GM21723 (cell line): ENCODE data around the gene PSMD12.
"Not testable (repeated sequence)": the region's sequence is repeated elsewhere in the genome, so short reads cannot be mapped to it uniquely, and the experiment has no call there.

ENCODE experiments used
- ATAC-seq: cut with Tn5 transposase; IDR thresholded peaks from one replicate; pipeline ENCODE4 v1.9.1; 2021; ENCODE audit warnings: mild to moderate bottlenecking, moderate library complexity; ENCODE audit not compliant: unreplicated experiment

The PSMD12 gene

GRCh38 chr17:67359960-67360791 lies 6.2 kb downstream of the PSMD12 start:
- ATAC-seq = no peak

DNA sequence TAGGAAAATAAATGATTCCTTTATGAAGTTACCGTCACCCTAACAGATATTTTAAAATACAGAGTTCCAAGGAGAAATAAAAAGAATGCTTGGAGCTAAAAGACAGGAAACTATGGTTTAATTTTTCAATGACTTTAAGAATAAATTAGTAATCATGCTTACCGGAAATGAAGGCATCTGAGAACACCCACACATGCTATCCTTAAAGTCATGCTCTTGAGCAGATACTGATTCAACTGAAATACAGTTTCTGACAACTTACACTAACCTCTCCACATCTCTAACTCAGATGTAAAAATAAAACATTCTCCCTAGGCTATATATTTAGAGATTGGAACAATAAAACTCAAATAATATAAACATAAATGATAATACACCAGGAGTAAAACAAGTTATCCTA lies 7.8 kb downstream of the PSMD12 start:
- ATAC-seq = no peak

DNA sequence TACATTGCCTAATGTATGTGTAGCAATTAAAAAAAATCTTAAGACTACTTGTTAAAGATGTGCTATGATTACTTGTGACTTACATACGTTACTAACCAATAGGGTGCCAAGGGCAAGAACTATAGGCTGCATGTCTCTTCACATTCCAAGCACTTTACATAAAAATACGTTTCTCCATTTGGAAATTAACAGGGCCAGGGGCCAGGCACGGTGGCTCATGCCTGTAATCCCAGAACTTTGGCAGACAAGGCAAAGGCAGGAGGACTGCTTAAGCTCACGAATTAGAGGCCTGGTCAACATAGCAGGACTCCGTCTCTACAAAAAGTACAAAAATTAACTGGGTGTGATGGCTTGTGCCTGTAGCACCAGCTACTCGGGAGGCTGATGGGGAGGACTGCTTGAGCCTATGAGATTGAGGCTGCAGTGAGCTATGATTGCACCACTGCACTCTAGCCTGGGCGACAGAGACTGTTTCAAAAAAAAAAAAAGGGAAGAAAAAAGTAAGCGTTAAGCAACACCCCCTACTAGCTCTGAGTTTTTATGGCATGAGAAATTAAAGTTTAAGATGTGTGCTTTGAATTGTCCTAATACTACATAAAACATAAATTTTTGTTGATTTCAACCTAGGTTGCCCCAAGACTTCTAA lies 12.3 kb downstream of the PSMD12 start:
- ATAC-seq = no peak

- no peak for ATAC-seq
Observed at GRCh38 chr17:67353161-67353560, 13.2 kb downstream of the PSMD12 start.

- ATAC-seq = no peak
Observed at GRCh38 chr17:67349420-67349819, 17.0 kb downstream of the PSMD12 start.

DNA sequence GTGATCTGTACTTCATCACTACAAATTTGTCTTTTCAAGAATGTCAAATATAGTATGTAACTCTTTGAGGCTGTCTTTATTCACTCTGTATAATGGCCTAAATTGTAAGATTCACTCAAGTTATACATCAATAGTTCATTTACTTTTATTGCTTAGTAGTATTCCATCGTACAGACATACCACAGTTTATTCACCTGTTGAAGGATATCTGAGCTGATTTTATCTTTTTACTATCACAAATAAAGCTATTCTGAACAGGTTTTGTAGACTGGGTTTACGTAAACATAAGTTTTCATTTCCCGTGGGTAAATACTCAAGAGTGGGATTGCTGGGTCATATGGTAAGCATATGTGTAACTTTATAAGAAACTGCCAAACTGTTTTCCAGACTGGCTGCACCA lies 18.6 kb downstream of the PSMD12 start:
- ATAC-seq = no peak

DNA sequence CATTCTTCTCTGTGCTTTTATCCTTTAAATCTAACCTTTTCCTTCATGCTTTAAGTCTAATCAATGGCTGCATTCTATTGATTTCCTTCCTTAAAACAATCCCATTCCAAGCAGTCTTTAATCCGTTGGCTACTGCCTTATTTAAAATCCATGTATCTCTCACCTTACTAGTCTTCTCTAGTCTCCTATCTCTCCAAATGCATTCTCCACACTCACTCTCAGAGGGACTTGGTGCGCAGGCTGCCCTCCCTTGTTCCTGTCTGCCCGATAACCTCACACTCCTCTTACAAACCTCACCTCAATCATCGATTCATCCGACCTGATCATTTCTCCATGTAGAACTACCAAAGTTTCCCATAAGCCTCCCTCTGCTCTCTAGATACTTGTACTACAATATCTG lies 23.1 kb downstream of the PSMD12 start:
- ATAC-seq = no peak

DNA sequence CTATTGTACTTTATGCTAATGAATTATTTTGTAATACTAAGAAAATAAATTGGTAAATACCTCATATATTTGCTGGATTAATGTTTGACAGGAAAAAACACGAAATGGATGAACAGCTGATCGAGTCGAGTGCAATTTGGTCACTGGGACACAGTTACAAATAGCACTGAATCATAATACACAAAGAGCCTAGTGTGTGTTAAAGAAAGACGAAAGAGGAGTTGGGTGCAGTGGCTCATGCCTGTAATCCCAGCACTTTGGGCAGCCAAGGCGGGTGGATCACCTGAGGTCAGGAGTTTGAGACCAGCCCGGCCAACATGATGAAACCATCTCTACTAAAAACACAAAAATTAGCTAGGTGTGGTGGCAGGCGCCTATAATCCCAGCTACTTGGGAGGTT lies 28.0 kb downstream of the PSMD12 start:
- ATAC-seq = not testable (repeated sequence)

GRCh38 chr17:67336859-67337258 lies 29.5 kb downstream of the PSMD12 start:
- ATAC-seq = no peak

DNA sequence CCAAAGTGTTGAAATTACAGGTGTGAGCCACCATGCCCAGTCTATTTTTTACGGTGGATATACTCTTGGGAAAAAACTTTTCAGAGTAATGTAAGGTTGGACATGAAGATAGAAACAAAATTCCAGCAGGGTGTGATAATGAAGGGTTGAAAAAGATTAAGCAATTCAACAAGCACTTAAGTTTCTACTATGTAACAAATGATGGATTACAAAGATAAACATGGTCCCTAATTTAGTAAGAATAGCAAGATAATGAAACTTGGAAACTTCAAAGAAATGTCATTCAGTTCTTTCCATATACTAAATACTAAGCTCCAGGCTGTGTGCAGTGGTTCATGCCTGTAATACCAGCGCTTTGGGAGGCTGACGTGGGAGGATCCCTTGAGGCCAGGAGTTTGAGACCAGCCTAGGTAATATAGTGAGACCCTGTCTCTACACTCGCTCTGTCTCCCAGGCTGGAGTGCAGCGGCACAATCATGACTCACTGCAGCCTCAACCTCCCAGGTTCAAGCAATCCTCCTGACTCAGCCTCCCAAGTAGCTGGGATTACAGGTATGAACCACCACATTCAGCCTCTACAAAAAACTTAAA lies 31.0 kb downstream of the PSMD12 start:
- no peak for ATAC-seq

DNA sequence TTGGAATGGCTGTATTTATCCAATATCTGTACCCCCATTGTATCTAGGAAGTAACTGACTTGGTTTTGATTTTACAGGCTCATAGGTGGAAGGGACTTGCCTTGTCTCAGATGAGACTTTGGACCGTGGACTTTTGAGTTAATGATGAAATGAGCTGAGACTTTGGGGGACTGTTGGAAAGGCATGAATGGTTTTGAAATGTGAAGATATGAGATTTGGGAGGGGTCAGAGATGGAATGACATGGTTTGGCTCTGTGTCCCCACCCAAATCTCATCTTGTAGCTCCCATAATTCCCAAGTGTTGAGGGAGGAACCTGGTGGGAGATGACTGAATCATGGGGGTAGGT lies 34.2 kb downstream of the PSMD12 start:
- not testable (repeated sequence) for ATAC-seq

- not testable (repeated sequence) for ATAC-seq
Observed at GRCh38 chr17:67331381-67332161, 34.8 kb downstream of the PSMD12 start.

DNA sequence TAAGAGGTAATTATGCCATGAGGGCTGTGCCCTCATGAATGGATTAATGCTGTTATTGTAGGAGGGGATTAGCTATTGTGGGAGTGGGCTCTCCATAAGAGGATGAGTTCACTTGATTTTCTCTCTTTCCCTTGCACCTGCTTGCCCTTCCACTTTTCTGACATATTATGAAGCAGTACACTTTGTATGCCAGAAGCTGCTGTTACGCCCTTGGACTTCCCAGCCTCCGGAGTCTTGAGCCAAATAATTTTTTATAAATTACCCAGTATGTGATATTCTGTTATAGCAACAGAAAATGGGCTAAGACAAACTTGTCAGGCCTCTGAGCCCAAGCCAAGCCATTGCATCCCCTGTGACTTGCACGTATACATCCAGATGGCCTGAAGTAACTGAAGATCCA lies 38.4 kb downstream of the PSMD12 start:
- no peak for ATAC-seq

DNA sequence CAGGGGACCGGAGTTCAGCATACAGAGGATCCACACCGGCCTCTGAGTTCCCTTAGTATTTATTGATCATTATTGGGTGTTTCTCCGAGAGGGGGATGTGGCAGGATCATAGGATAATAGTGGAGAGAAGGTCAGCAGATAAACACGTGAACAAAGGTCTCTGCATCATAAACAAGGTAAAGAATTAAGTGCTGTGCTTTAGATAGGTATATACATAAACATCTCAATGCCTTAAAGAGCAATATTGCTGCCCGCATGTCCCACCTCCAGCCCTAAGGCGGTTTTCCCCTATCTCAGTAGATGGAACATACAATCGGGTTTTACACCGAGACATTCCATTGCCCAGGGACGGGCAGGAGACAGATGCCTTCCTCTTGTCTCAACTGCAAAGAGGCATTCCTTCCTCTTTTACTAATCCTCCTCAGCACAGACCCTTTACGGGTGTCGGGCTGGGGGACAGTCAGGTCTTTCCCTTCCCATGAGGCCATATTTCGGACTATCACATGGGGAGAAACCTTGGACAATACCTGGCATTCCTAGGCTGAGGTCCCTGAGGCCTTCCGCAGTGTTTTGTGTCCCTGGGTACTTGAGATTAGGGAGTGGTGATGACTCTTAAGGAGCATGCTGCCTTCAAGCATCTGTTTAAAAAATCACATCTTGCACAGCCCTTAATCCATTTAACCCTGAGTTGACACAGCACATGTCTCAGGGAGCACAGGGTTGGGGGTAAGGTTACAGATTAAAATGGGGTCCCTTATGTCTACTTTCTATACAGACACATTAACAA lies 39.2 kb downstream of the PSMD12 start:
- ATAC-seq = not testable (repeated sequence)

DNA sequence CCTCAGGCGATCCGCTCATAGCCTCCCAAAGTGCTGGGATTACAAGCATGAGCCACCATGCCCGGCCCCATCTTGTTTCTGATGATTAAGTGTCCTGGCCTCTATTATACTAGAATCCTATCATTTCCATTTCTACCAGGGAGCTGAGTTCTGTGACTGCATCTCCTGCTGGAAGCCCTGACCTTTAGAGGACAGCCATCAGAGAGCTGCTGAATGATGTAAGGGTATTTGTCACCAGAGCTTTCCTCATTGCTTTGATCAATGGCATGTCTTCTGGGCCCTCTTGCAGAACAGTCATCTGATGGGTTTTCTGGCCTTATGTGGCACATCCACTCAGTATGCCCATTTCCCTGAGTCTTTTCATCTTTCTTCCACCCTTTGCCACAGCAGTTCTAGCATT lies 39.9 kb downstream of the PSMD12 start:
- ATAC-seq = no peak

DNA sequence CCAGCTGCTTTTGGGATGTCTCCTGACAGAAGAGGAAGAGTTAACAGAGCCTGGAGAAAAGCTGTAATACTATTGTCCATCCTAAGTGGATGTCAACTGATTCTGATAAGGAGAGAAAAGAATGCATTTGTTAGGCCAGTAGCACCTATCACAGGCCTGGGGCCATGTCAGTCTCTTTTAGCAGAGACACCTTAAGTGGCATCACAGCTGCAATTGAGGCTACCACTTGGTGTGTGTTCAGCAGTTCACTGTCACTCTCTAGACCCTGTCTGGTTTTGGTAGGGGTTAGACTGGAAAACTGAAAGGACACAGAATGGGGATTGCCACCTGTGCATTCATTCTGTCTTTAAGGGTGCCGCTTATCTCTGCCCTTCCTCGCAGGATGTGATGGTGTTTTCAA lies 42.0 kb downstream of the PSMD12 start:
- ATAC-seq = no peak

DNA sequence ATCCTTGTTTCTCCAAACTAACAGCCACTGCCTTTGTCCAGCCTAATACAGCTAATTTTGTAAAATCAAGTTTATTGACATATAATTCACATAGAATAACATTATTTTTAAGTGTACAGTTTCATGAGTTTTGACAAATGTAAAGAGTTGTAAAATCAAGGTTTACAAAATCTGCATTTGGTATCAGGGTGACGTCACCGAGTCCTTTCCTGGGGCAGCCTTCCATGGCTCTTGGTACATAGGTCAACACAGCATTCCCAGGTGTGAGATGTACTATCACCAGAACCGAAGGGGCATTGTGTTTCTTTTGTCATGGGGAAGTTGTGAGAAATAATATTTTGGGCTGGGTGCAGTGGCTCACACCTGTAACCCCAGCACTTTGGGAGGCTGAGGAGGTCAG lies 42.9 kb downstream of the PSMD12 start:
- no peak for ATAC-seq

DNA sequence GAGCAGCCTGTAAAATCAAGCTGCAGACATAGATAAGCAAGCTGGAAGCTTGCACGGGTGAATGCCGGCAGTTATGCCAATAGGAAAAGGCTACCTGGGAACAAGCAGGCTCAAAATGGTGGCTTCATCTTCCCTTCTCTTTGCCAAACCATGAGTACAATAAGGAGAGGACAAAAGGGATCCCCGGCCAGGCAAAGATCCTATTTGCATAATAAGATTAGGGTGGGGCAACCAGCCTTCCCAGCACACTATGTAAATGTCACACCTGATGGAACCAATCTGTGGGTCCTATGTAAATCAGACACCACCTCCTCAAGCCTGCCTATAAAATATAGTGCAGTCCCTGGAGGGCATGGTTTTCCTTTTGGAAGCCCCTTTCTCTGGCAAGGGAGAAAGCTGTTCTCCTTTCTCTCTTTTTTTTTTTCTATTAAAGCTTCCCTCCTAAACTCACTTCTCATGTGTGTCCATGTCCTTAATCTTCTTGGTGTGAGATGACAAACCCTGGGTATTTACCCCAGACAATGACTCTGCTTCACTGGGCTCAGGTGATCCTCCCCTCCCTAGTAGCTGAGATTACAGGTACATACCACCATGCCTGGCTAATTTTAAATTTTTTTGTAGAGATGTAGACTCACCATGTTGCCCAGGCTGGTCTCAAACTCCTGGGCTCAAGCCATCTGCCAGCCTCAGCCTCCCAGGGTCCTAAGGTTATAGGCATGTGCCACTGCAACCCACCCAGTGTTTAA lies 44.2 kb downstream of the PSMD12 start:
- no peak for ATAC-seq

GRCh38 chr17:67321486-67321885 lies 44.9 kb downstream of the PSMD12 start:
- not testable (repeated sequence) for ATAC-seq

DNA sequence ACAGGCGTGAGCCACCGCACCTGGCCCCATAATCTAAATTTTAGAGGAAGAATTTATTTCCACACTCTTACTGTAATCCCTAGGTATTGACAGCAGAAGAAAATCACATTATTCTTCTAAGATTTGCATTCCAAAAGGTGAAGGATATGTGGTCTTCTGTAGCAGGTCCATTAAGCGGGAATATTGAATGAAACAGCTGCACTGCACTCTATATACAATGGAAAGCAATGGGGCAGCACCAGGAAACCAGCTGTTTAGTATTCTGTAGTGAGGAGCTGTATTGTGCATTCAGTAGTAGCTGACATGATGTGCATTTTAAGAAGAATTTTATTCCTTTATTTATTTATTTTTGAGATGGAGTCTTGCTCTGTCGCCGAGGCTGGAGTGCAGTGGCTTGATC lies 49.6 kb downstream of the PSMD12 start:
- no peak for ATAC-seq
